Breast epithelium (tissue), 4 donors: Measurements from ENCODE around the gene SLC6A19. TPM values are rescaled to one million over a fixed set of nuclear protein-coding genes. Genes with fewer than 3 reads are reported as not detected.

Experiments
- DNase-seq, 2 donors: peaks; one replicate each; pipeline ENCODE4 v3.0.0-alpha.2; 2019; ENCODE audit warnings: low spot score in 2 of 2
- H3K27ac ChIP-seq, 2 donors: fragments of 200-600 bp; sonication (generic) in 1 of 2; one replicate each; pipeline ENCODE4 v1.5.1; 2016 to 2019; ENCODE audit warnings: mild to moderate bottlenecking in 1 of 2
- H3K27me3 ChIP-seq, 2 donors: fragments of 200-600 bp; sonication (generic) in 1 of 2; one replicate each; pipeline versions ENCODE4 v1.5.1 to v1.6.0; 2017 to 2019; ENCODE audit warnings: control low read depth in 1 of 2, mild to moderate bottlenecking in 1 of 2
- H3K36me3 ChIP-seq: fragments of 200-600 bp; one replicate; pipeline ENCODE4 v1.5.1; 2019
- H3K4me1 ChIP-seq, 2 donors: fragments of 200-600 bp; sonication (generic); one replicate each; pipeline ENCODE4 v1.5.1; 2016 to 2019; ENCODE audit warnings: control low read depth in 1 of 2
- H3K4me3 ChIP-seq, 3 donors: fragments of 200-600 bp; sonication (generic); 1 replicate in 2 of 3; 2 replicates in 1 of 3; pipeline ENCODE4 v1.5.1; 2016 to 2019; ENCODE audit warnings: mild to moderate bottlenecking in 3 of 3, moderate library complexity in 2 of 3
- H3K9me3 ChIP-seq, 2 donors: fragments of 200-600 bp; sonication (generic) in 1 of 2; one replicate each; pipeline ENCODE4 v1.5.1; 2016 to 2019; ENCODE audit warnings: control low read depth in 1 of 2
- CTCF ChIP-seq, 3 donors: fragments of 450-650 bp; IDR thresholded peaks; one replicate each; pipeline ENCODE4 v1.5.1; 2016 to 2017; ENCODE audit warnings: antibody characterized with exemption in 3 of 3, mild to moderate bottlenecking in 3 of 3, moderate library complexity in 3 of 3
- POLR2A ChIP-seq: fragments of 450-650 bp; IDR thresholded peaks from one replicate; pipeline ENCODE4 v1.6.1; 2016; ENCODE audit warnings: antibody characterized with exemption, mild to moderate bottlenecking, moderate library complexity
- POLR2AphosphoS5 ChIP-seq, 3 donors: sonication (generic); formaldehyde crosslinking; IDR thresholded peaks; one replicate each; pipeline ENCODE4 v1.6.1; 2017; ENCODE audit warnings: antibody characterized with exemption in 3 of 3
- intact Hi-C: fragments of 100-400 bp; cut with DNase I; formaldehyde crosslinking; loops from one replicate; pipeline ENCODE4 v1.15.1; 2023; ENCODE audit warnings: low total_unique reads
- total RNA-seq, 3 donors: library from RNA; depleted of rRNA; stranded (reverse); fragments of >200 nt; gene quantifications; one replicate each; pipeline ENCODE4 v1.1.0, GENCODE V29; 2016

Gene SLC6A19
- total RNA-seq, 3 donors from 2014 or later: not detected

- DNase-seq: no peak
- peaks cover 0 to 5% of the 10 kb centered on the region in 2 donors for H3K4me1 ChIP-seq
- no peaks in the 10 kb centered on the region for H3K9me3 ChIP-seq
- H3K36me3 ChIP-seq: no peaks in the 10 kb centered on the region
- H3K4me3 ChIP-seq: no peak overlapping the region
- TF ChIP-seq POLR2A (no peak), POLR2AphosphoS5 (IDR thresholded peaks at IDR 0.05) (no peak), CTCF (IDR thresholded peaks at IDR 0.05) (no peak)
- no peak overlapping the region for H3K27ac ChIP-seq
- intact Hi-C loops: loop anchor here (5.0 kb wide), 1 partner anchor 483 kb away; no protein-coding TSS in a partner anchor
- no peaks in the 10 kb centered on the region for H3K27me3 ChIP-seq
These were observed 31.9 kb upstream of the SLC6A19 start for GRCh38 chr5:1169211-1170115.

GRCh38 chr5:1171340-1171941 is 30.0 kb upstream of the SLC6A19 start:
- Histone ChIP-seq H3K36me3 (no peaks in the 10 kb centered on the region), H3K27me3 (no peaks in the 10 kb centered on the region), H3K27ac (no peak overlapping the region), H3K4me3 (no peak overlapping the region), H3K4me1 (peaks cover 0 to 5% of the 10 kb centered on the region in 2 donors), H3K9me3 (no peaks in the 10 kb centered on the region)
- no peak for DNase-seq
- intact Hi-C loops: no loop called here
- TF ChIP-seq POLR2A (no peak), CTCF (IDR thresholded peaks at IDR 0.05) (no peak), POLR2AphosphoS5 (IDR thresholded peaks at IDR 0.05) (no peak)

- no peaks in the 10 kb centered on the region for H3K27me3 ChIP-seq
- no peak overlapping the region for H3K27ac ChIP-seq
- no peak for DNase-seq
- H3K4me3 ChIP-seq: no peak overlapping the region
- no peaks in the 10 kb centered on the region for H3K36me3 ChIP-seq
- H3K9me3 ChIP-seq: no peaks in the 10 kb centered on the region
- H3K4me1 ChIP-seq: peaks cover 0 to 5% of the 10 kb centered on the region in 2 donors
- intact Hi-C loops: no loop called here
- TF ChIP-seq POLR2A: no peak
- TF ChIP-seq POLR2AphosphoS5 (IDR thresholded peaks at IDR 0.05): no peak
- TF ChIP-seq CTCF (IDR thresholded peaks at IDR 0.05): no peak
These were observed 29.3 kb upstream of the SLC6A19 start for GRCh38 chr5:1172007-1172581.

GRCh38 chr5:1172670-1173404 is 28.6 kb upstream of the SLC6A19 start:
- intact Hi-C loops: no loop called here
- DNase-seq: no peak
- Histone ChIP-seq H3K36me3 (no peaks in the 10 kb centered on the region), H3K4me1 (peaks cover 0 to 2% of the 10 kb centered on the region in 2 donors), H3K27ac (no peak overlapping the region), H3K9me3 (no peaks in the 10 kb centered on the region), H3K27me3 (no peaks in the 10 kb centered on the region), H3K4me3 (no peak overlapping the region)
- TF ChIP-seq POLR2AphosphoS5 (IDR thresholded peaks at IDR 0.05): no peak
- no peak for TF ChIP-seq POLR2A
- TF ChIP-seq CTCF (IDR thresholded peaks at IDR 0.05): no peak
